GM23248 (cell line): ENCODE results near the gene SH3PXD2A. TPM values are rescaled to one million over a fixed set of nuclear protein-coding genes. Genes with fewer than 3 reads are reported as not detected.
A peak's percentile ranks its signal among the peaks of the same experiment; 100 is the strongest.

Experiments used
- DNase-seq: peaks from one replicate; pipeline ENCODE4 v3.0.0-alpha.2; 2015
- H2AFZ ChIP-seq: fragments of 200-600 bp; sonication (generic); 2 replicates; pipeline ENCODE4 v1.6.1; 2016; ENCODE audit warnings: antibody characterized with exemption
- H3F3A ChIP-seq: fragments of 200-600 bp; sonication (generic); 2 replicates; pipeline ENCODE4 v1.6.1; 2016; ENCODE audit warnings: mild to moderate bottlenecking, antibody characterized with exemption, mixed run types; ENCODE audit not compliant: insufficient read depth
- H3K27ac ChIP-seq: fragments of 200-600 bp; sonication (generic); 2 replicates; pipeline ENCODE4 v1.5.1; 2016; ENCODE audit warnings: mild to moderate bottlenecking
- H3K27me3 ChIP-seq: fragments of 200-600 bp; sonication (generic); replicated peaks from 2 replicates; pipeline ENCODE4 v1.6.1; 2016; ENCODE audit warnings: mild to moderate bottlenecking; ENCODE audit not compliant: insufficient read depth
- H3K36me3 ChIP-seq: fragments of 200-600 bp; sonication (generic); 2 replicates; pipeline ENCODE4 v1.6.1; 2016; ENCODE audit warnings: low read depth, mild to moderate bottlenecking
- H3K4me1 ChIP-seq: fragments of 200-600 bp; sonication (generic); 2 replicates; pipeline ENCODE4 v1.6.1; 2016; ENCODE audit warnings: mild to moderate bottlenecking; ENCODE audit not compliant: insufficient read depth
- H3K4me2 ChIP-seq: fragments of 200-600 bp; sonication (generic); one replicate; pipeline ENCODE4 v1.6.1; 2016; ENCODE audit warnings: mild to moderate bottlenecking; ENCODE audit not compliant: unreplicated experiment
- H3K4me3 ChIP-seq: fragments of 200-600 bp; sonication (generic); 2 replicates; pipeline ENCODE4 v1.5.1; 2016; ENCODE audit warnings: mild to moderate bottlenecking
- H3K79me2 ChIP-seq: fragments of 200-600 bp; sonication (generic); 2 replicates; pipeline ENCODE4 v1.6.1; 2016; ENCODE audit warnings: mild to moderate bottlenecking; ENCODE audit not compliant: insufficient read depth
- H3K9ac ChIP-seq: fragments of 200-600 bp; sonication (generic); 2 replicates; pipeline ENCODE4 v1.6.1; 2016; ENCODE audit warnings: mild to moderate bottlenecking
- H3K9me2 ChIP-seq: fragments of 200-600 bp; sonication (generic); 2 replicates; pipeline ENCODE4 v1.6.1; 2016; ENCODE audit warnings: mixed run types, mild to moderate bottlenecking, moderate library complexity; ENCODE audit not compliant: insufficient read depth
- H3K9me3 ChIP-seq: fragments of 200-600 bp; sonication (generic); one replicate; pipeline ENCODE4 v1.6.1; 2017; ENCODE audit warnings: low read depth
- H4K20me1 ChIP-seq: fragments of 200-600 bp; sonication (generic); 2 replicates; pipeline ENCODE4 v1.6.0; 2016; ENCODE audit not compliant: insufficient read depth
- EZH2 ChIP-seq: fragments of 200-600 bp; sonication (generic); IDR thresholded peaks from 2 replicates; pipeline ENCODE4 v1.6.1; 2018; ENCODE audit warnings: antibody characterized with exemption, mild to moderate bottlenecking; ENCODE audit not compliant: insufficient read depth, poor library complexity, severe bottlenecking
- EZH2phosphoT487 ChIP-seq: fragments of 200-600 bp; sonication (generic); IDR thresholded peaks from 2 replicates; pipeline ENCODE4 v1.6.1; 2018; ENCODE audit warnings: antibody characterized with exemption, moderate library complexity, mild to moderate bottlenecking, low read depth; ENCODE audit not compliant: insufficient read depth
- WGBS, 2 experiments: methylation state at CpG; one replicate each; pipeline ENCODE4 v1.1.6; 2015 to 2017; ENCODE audit warnings: low lambda C conversion rate in 2 of 2, low coverage in 1 of 2; ENCODE audit errors: missing lambda C conversion rate in 2 of 2; 5-methylcytosine and 5-hydroxymethylcytosine counted together
- in situ Hi-C: fragments of 300-500 bp; cut with MboI; formaldehyde crosslinking; loops from 2 replicates; pipeline ENCODE4 v1.15.0; 2020
- polyA plus RNA-seq: library from polyadenylated mRNA; unstranded; fragments of >200 nt; fragmentation: Nextera tagmentation; extraction: Ambion mirVana; gene quantifications from 2 replicates; pipeline ENCODE4 v1.2.1, GENCODE V29; 2016
- total RNA-seq: library from RNA; depleted of rRNA; stranded (reverse); fragments of >200 nt; shearing (Covaris generic); gene quantifications from 2 replicates; pipeline ENCODE4 v1.2.3, GENCODE V29; 2014

The SH3PXD2A gene
- total and polyA plus RNA-seq, 2 experiments from 2014 or later, result 34.0 to 58.0 TPM

DNA sequence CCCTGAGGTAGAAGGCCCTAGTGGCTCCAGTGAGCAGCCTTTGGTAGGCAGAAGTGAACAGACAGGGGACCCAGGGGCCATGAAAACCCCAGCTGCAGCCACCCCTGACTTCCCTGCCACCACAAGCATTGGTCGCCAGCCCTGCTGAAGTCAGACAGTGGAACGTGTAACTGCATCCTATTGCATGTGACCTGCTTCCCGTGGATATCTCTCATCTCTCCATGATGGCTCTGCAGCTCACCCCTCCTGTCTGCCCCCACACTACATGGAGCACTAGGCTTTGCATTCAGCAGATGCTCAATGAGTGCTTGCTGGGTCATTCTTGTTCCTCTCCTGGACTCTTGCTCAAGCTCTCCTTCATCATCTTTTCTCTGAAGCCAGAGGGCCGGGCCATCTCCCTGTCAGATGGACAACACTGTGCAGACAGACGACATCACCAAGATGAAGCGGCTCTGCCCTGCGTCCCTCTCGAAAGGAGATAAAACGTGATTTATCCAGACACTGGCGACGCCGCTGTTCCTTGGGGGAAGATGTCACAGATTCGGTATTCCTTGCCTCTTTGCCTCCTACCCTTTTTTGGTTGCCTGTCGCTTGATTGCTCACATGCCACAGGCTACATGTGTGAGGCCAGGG is 117.5 kb downstream of the SH3PXD2A start:
- Histone ChIP-seq H3K4me3 (no peak overlapping the region), H3K9me3 (no peaks in the 10 kb centered on the region), H3K9me2 (no peaks in the 10 kb centered on the region), H2AFZ (no peak overlapping the region), H3K36me3 (no peaks in the 10 kb centered on the region), H3K79me2 (no peaks in the 10 kb centered on the region), H3K4me1 (peaks cover 20% of the 10 kb centered on the region), H4K20me1 (no peaks in the 10 kb centered on the region), H3K9ac (no peak overlapping the region), H3K27me3 (no peaks in the 10 kb centered on the region), H3F3A (peaks cover 22% of the 10 kb centered on the region), H3K4me2 (no peak overlapping the region), H3K27ac (no peak overlapping the region)
- TF ChIP-seq EZH2phosphoT487 (no peak), EZH2 (no peak)
- in situ Hi-C loops, result no loop called here
- no peak for DNase-seq
- WGBS, 2 experiments, result 93 to 97% methylated on average over 14 of the region's 14 CpGs

DNA sequence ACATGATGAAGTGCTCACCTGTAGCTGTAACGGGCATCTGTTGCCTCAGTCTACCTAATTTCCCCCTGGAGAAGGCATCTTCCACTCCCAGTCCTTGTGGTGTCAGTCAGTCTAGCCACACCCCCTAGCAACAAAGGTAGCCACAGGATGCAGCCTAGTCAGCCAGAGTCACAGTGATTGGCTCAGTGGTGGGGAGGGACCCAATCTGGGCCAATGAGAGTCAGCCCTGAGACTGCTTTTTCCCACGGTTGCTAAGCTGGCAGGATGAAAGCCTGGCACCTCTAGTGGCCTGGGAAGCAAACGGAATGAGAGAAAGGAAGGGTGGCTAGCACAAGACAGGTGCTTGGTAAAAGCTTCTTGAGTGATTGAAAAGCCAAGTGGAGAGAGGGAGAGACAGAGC is 118.6 kb downstream of the SH3PXD2A start:
- in situ Hi-C loops, result no loop called here
- Histone ChIP-seq H3K27me3 (no peaks in the 10 kb centered on the region), H3K27ac (no peak overlapping the region), H3K4me2 (no peak overlapping the region), H3K36me3 (no peaks in the 10 kb centered on the region), H3K79me2 (no peaks in the 10 kb centered on the region), H3K4me3 (no peak overlapping the region), H3K4me1 (peaks cover 23% of the 10 kb centered on the region), H2AFZ (no peak overlapping the region), H3K9me3 (no peaks in the 10 kb centered on the region), H3K9me2 (no peaks in the 10 kb centered on the region), H4K20me1 (no peaks in the 10 kb centered on the region), H3K9ac (no peak overlapping the region), H3F3A (peaks cover 22% of the 10 kb centered on the region)
- 95 to 100% methylated on average over 3 of the region's 3 CpGs for WGBS, 2 experiments
- no peak for TF ChIP-seq EZH2phosphoT487
- no peak for TF ChIP-seq EZH2
- DNase-seq, result no peak

DNA sequence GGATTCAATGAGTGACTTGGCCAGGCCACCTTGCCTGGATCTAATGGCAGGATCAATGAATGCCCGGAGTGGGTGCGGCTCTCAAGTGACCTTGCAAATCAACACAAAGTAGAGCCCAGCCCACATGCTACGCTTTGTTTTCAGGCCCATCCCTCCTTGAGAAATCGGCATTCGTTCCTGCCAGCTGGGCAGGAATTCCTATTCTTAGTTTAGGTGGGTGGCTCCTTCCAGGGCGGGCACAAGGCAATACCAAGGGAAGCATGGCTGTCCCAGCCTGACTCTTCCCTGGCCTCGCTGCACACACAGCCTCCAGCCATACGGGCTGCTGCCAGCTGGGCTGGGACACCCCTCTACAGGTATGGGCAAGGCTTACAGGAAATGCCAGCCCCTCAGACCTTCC is 119.3 kb downstream of the SH3PXD2A start:
- H4K20me1 ChIP-seq, result no peaks in the 10 kb centered on the region
- TF ChIP-seq EZH2phosphoT487 (no peak), EZH2 (no peak)
- peaks cover 25% of the 10 kb centered on the region for H3K4me1 ChIP-seq
- H3K9me3 ChIP-seq, result no peaks in the 10 kb centered on the region
- no peak overlapping the region for H3K9ac ChIP-seq
- peaks cover 22% of the 10 kb centered on the region for H3F3A ChIP-seq
- H3K9me2 ChIP-seq, result no peaks in the 10 kb centered on the region
- no peaks in the 10 kb centered on the region for H3K79me2 ChIP-seq
- H2AFZ ChIP-seq, result no peak overlapping the region
- H3K4me2 ChIP-seq, result no peak overlapping the region
- H3K27ac ChIP-seq, result no peak overlapping the region
- H3K36me3 ChIP-seq, result no peaks in the 10 kb centered on the region
- H3K27me3 ChIP-seq, result no peaks in the 10 kb centered on the region
- WGBS, 2 experiments, result 96 to 99% methylated on average over 8 of the region's 8 CpGs
- H3K4me3 ChIP-seq, result no peak overlapping the region
- no peak for DNase-seq
- in situ Hi-C loops, result no loop called here

DNA sequence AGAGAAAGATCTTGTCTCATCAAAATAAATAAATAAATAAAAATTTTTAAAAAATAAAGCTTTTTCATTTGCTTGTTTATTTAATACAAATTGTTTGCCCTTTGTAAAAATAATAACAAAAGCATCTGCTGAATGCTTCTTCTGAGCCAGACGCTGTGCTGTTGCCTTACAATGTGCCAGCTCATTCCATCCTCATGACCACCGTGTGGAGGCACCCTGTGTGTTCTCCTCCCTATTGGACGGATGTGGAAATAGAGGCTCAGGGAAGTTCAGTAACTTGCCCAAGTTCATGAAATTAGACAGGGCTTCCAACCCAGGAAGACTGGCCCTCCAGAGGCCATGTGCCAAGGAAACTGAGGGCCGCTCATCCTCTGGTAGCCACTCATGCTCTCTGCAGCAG is 120.6 kb downstream of the SH3PXD2A start:
- no peaks in the 10 kb centered on the region for H3K27me3 ChIP-seq
- no peak overlapping the region for H3K4me2 ChIP-seq
- peak; percentile 51 for DNase-seq
- H3K9me3 ChIP-seq, result no peaks in the 10 kb centered on the region
- no peak overlapping the region for H2AFZ ChIP-seq
- no peaks in the 10 kb centered on the region for H3K9me2 ChIP-seq
- H4K20me1 ChIP-seq, result no peaks in the 10 kb centered on the region
- H3K36me3 ChIP-seq, result no peaks in the 10 kb centered on the region
- peaks cover 20% of the 10 kb centered on the region for H3K4me1 ChIP-seq
- no peak overlapping the region for H3K9ac ChIP-seq
- WGBS, 2 experiments, result 58 to 62% methylated on average over 4 of the region's 4 CpGs
- no peaks in the 10 kb centered on the region for H3K79me2 ChIP-seq
- H3F3A ChIP-seq, result peaks cover 11% of the 10 kb centered on the region
- TF ChIP-seq EZH2, result no peak
- no peak for TF ChIP-seq EZH2phosphoT487
- no peak overlapping the region for H3K27ac ChIP-seq
- in situ Hi-C loops, result no loop called here
- H3K4me3 ChIP-seq, result no peak overlapping the region
